K562 (cell line): Measurements from ENCODE around the gene TENT4A. TPM values are rescaled to one million over a fixed set of nuclear protein-coding genes. Genes with fewer than 3 reads are reported as not detected.
A peak's percentile ranks its signal among the peaks of the same experiment; 100 is the strongest.

Experiments used
- ARID1B ChIP-seq: fragments of 450-650 bp; IDR thresholded peaks from 2 replicates; pipeline ENCODE4 v1.6.1; 2016; ENCODE audit warnings: antibody characterized with exemption, mild to moderate bottlenecking, inconsistent platforms
- CBFA2T3 ChIP-seq: fragments of 450-650 bp; IDR thresholded peaks from 2 replicates; pipeline ENCODE4 v1.6.1; 2017
- COPS2 ChIP-seq: fragments of 450-650 bp; conservative IDR thresholded peaks from 2 replicates; pipeline ENCODE4 v1.6.1; 2016; ENCODE audit warnings: mild to moderate bottlenecking, moderate library complexity
- CUX1 ChIP-seq: fragments of 200-800 bp; sonication (Bioruptor generic); IDR thresholded peaks from 2 replicates; pipeline ENCODE4 v1.6.1; 2016; ENCODE audit warnings: missing genetic modification characterization, missing compliant biosample characterization
- ETV6 ChIP-seq, 3 experiments: fragments of 150-350 bp in 1 of 3; sonication (generic) in 1 of 3; formaldehyde crosslinking in 1 of 3; IDR thresholded peaks; 2 replicates each; pipeline versions ENCODE4 v1.6.1 to v1.8.0; 2014 to 2022; ENCODE audit warnings: borderline replicate concordance in 2 of 3, low read depth in 2 of 3, antibody characterized with exemption in 1 of 3, low read length in 1 of 3, mild to moderate bottlenecking in 1 of 3, missing genetic modification reagents in 1 of 3
- FOXJ3 ChIP-seq: sonication (generic); formaldehyde crosslinking; IDR thresholded peaks from 2 replicates; pipeline ENCODE4 v1.4.0; 2020; ENCODE audit warnings: mild to moderate bottlenecking, missing genetic modification reagents
- GATA2 ChIP-seq: sonication (generic); formaldehyde crosslinking; IDR thresholded peaks from 2 replicates; pipeline ENCODE4 v1.4.0; 2020; ENCODE audit warnings: mild to moderate bottlenecking, missing genetic modification reagents
- MAZ ChIP-seq, 2 experiments: fragments of 450-650 bp in 1 of 2; sonication (generic) in 1 of 2; formaldehyde crosslinking; IDR thresholded peaks in 1 of 2; conservative IDR thresholded peaks in 1 of 2; 2 replicates each; pipeline versions ENCODE4 v1.4.0 to v1.5.0; 2020; ENCODE audit warnings: mild to moderate bottlenecking in 1 of 2, missing genetic modification reagents in 1 of 2
- MTF1 ChIP-seq: fragments of 250-450 bp; sonication (Bioruptor Pico); IDR thresholded peaks from 2 replicates; pipeline ENCODE4 v1.9.0; 2021; ENCODE audit warnings: moderate library complexity, mild to moderate bottlenecking, inconsistent platforms, borderline replicate concordance
- NR3C1 ChIP-seq: sonication (generic); formaldehyde crosslinking; IDR thresholded peaks from 2 replicates; pipeline ENCODE4 v1.8.1; 2022; ENCODE audit warnings: missing genetic modification reagents
- POLR2A ChIP-seq: fragments of 450-650 bp; conservative IDR thresholded peaks from 2 replicates; pipeline ENCODE4 v1.6.1; 2016
- PTRF ChIP-seq: fragments of 450-650 bp; IDR thresholded peaks from 2 replicates; pipeline ENCODE4 v1.6.1; 2016; ENCODE audit warnings: mild to moderate bottlenecking, missing genetic modification characterization, missing compliant biosample characterization
- SNRNP70 ChIP-seq: fragments of 200-400 bp; formaldehyde crosslinking; optimal IDR thresholded peaks from 2 replicates; pipeline ENCODE3; 2017; ENCODE audit warnings: low read depth, low read length
- SREBF1 ChIP-seq: fragments of 150-350 bp; IDR thresholded peaks from 2 replicates; pipeline ENCODE4 v1.6.1; 2014; ENCODE audit warnings: antibody characterized with exemption, low read depth, low read length, borderline replicate concordance
- STAT5A ChIP-seq: IDR thresholded peaks from 2 replicates; pipeline ENCODE4 v1.6.1; 2012; ENCODE audit warnings: low read length, inconsistent platforms, borderline replicate concordance
- TBP ChIP-seq: optimal IDR thresholded peaks from 2 replicates; pipeline ENCODE3; 2011; ENCODE audit warnings: low read depth, low read length, improper control_type of control experiment
- TSHZ1 ChIP-seq: fragments of 250-450 bp; sonication (Bioruptor Pico); IDR thresholded peaks from 2 replicates; pipeline ENCODE4 v1.4.0; 2020; ENCODE audit warnings: mild to moderate bottlenecking, moderate library complexity
- U2AF2 ChIP-seq: fragments of 200-400 bp; formaldehyde crosslinking; optimal IDR thresholded peaks from 2 replicates; pipeline ENCODE3; 2017; ENCODE audit warnings: low read depth, mild to moderate bottlenecking, low read length
- ZFP30 ChIP-seq: fragments of 250-450 bp; sonication (Bioruptor Pico); IDR thresholded peaks from 2 replicates; pipeline ENCODE4 v1.8.0; 2022; ENCODE audit warnings: moderate library complexity, mild to moderate bottlenecking, inconsistent platforms, borderline replicate concordance
- ZNF134 ChIP-seq: fragments of 250-450 bp; sonication (Bioruptor Pico); conservative IDR thresholded peaks from 2 replicates; pipeline ENCODE4 v1.4.0; 2020
- ZNF354B ChIP-seq: fragments of 250-450 bp; sonication (Bioruptor Pico); IDR thresholded peaks from 2 replicates; pipeline ENCODE4 v1.4.0; 2020
- ZNF444 ChIP-seq: fragments of 250-450 bp; sonication (Bioruptor Pico); IDR thresholded peaks from 2 replicates; pipeline ENCODE4 v1.4.0; 2020; ENCODE audit warnings: mild to moderate bottlenecking, moderate library complexity
- polyA plus RNA-seq, 8 experiments: library from polyadenylated mRNA; depleted of rRNA in 4 of 8; stranded (reverse) in 5 of 8; unstranded in 3 of 8; fragments of >200 nt; fragmentation: Nextera tagmentation in 2 of 8; fragmentation: Illumina TruSeq in 1 of 8; extraction: Ambion mirVana in 2 of 8; extraction: Trizol in 1 of 8; gene quantifications; 2 replicates each; pipeline versions ENCODE4 v1.2.1 to v1.2.3, GENCODE V29; 2011 to 2014; ENCODE audit warnings: inconsistent platforms in 1 of 8, missing spikeins in 1 of 8
- total RNA-seq, 7 experiments: library from RNA; depleted of rRNA in 6 of 7; stranded (reverse); fragments of >200 nt in 6 of 7; fragmentation: Illumina TruSeq in 2 of 7; extraction: Trizol in 2 of 7; gene quantifications; 2 replicates each; pipeline versions ENCODE4 v1.2.1 to v1.2.3, GENCODE V29; 2011 to 2021; ENCODE audit warnings: low replicate concordance in 1 of 7

TENT4A gene
- total and polyA plus RNA-seq, 9 of the 15 experiments (the other 6 are each of a cell fraction or from before 2014, with no cell fraction given) = 1.3 to 27.3 (median 13.0) TPM

- TF ChIP-seq GATA2 (no peak), MTF1 (no peak), ETV6 (IDR thresholded peaks at IDR 0.05; ENCODE audit: borderline replicate concordance in 1 of 2, low read depth in 2 of 2, low read length in 1 of 2) (no peak), ETV6 (CRISPR knock-in tag; IDR thresholded peaks at IDR 0.05; ENCODE audit: borderline replicate concordance) (no peak; the same call in 1 of the 2 replicates), MAZ (CRISPR knock-in tag; conservative IDR thresholded peaks at IDR 0.05 in 1 of 2, IDR thresholded peaks at IDR 0.05 in 1 of 2) (peak; percentile 91 to 99), TBP (peak; percentile 65), CBFA2T3 (peak; percentile 5; the same call in 1 of the 2 replicates), TSHZ1 (no peak), NR3C1 (CRISPR knock-in tag) (peak; percentile 94), ZFP30 (no peak), ZNF444 (CRISPR knock-in tag) (no peak), U2AF2 (no peak), STAT5A (no peak), SNRNP70 (no peak), PTRF (tag) (no peak), ZNF354B (CRISPR knock-in tag) (no peak), POLR2A (peak; percentile 87), ZNF134 (no peak), FOXJ3 (no peak), SREBF1 (no peak), COPS2 (no peak), CUX1 (CRISPR knock-in tag) (no peak), ARID1B (no peak)
These were observed 507 bp upstream of the TENT4A start (continued) for GRCh38 chr5:6712577-6713273.
